ENCODE data around the gene SFXN2.

- TF ChIP-seq CTCF (IDR thresholded peaks at IDR 0.05; ENCODE audit: poor library complexity) (no peak), EZH2 (IDR thresholded peaks at IDR 0.05; ENCODE audit: borderline replicate concordance) (no peak)
These were observed 53.2 kb downstream of the SFXN2 start for GRCh38 chr10:102767428-102768160.

Measured in hepatocyte (in vitro differentiated cells).